H1 (cell line): ENCODE results near the gene ZBTB9.

ENCODE experiments used
- BRCA1 ChIP-seq: IDR thresholded peaks from 2 replicates; pipeline ENCODE4 v1.6.1; 2012; ENCODE audit warnings: low read depth, low read length, improper control_type of control experiment
- EP300 ChIP-seq, 2 experiments: IDR thresholded peaks; 1 replicate in 1 of 2; 2 replicates in 1 of 2; pipeline ENCODE4 v1.6.1; 2011 to 2012; ENCODE audit warnings: low read depth in 2 of 2, low read length in 2 of 2, mild to moderate bottlenecking in 2 of 2, borderline replicate concordance in 1 of 2, inconsistent platforms in 1 of 2, moderate library complexity in 1 of 2
- POLR2A ChIP-seq, 2 experiments: IDR thresholded peaks; 1 replicate in 1 of 2; 2 replicates in 1 of 2; pipeline ENCODE4 v1.6.1; 2011; ENCODE audit warnings: low read depth in 2 of 2, low read length in 2 of 2, mild to moderate bottlenecking in 2 of 2; ENCODE audit errors: control extremely low read depth in 1 of 2
- SIRT6 ChIP-seq: IDR thresholded peaks from one replicate; pipeline ENCODE4 v1.7.1; 2012; ENCODE audit warnings: low read length, inconsistent platforms
- TF ChIP-seq, protein P1 (sequence below), 3 experiments: IDR thresholded peaks; 1 replicate in 2 of 3; 2 replicates in 1 of 3; pipeline versions ENCODE4 v1.5.1 to v1.6.1; 2011; ENCODE audit warnings: low read length in 3 of 3, mild to moderate bottlenecking in 3 of 3, inconsistent platforms in 2 of 3, low read depth in 1 of 3, moderate library complexity in 1 of 3; ENCODE audit not compliant: insufficient read depth in 1 of 3; ENCODE audit errors: control extremely low read depth in 1 of 3

DNA sequence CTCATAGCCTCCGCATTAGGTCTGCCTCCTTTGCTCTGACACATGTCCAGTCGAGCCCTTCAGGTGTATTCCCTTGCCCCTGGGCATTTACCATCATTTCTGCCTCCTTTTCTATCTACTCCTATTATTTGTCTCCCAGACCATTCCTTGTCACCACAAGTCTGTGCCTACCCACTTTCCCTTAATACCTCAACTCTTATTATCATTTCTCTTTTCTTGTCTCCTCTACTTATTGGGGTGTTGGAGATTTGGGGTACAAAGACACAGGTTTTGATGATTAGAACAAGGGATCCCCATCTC lies 33.1 kb upstream of the ZBTB9 start:
- TF ChIP-seq POLR2A (IDR thresholded peaks at IDR 0.05; ENCODE audit: control extremely low read depth in 1 of 2, low read depth in 2 of 2, low read length in 2 of 2) (no peak), SIRT6 (no peak), BRCA1 (no peak), EP300 (IDR thresholded peaks at IDR 0.05; ENCODE audit: borderline replicate concordance in 1 of 2, low read depth in 2 of 2, low read length in 2 of 2) (no peak)
- TF ChIP-seq, protein P1, sequence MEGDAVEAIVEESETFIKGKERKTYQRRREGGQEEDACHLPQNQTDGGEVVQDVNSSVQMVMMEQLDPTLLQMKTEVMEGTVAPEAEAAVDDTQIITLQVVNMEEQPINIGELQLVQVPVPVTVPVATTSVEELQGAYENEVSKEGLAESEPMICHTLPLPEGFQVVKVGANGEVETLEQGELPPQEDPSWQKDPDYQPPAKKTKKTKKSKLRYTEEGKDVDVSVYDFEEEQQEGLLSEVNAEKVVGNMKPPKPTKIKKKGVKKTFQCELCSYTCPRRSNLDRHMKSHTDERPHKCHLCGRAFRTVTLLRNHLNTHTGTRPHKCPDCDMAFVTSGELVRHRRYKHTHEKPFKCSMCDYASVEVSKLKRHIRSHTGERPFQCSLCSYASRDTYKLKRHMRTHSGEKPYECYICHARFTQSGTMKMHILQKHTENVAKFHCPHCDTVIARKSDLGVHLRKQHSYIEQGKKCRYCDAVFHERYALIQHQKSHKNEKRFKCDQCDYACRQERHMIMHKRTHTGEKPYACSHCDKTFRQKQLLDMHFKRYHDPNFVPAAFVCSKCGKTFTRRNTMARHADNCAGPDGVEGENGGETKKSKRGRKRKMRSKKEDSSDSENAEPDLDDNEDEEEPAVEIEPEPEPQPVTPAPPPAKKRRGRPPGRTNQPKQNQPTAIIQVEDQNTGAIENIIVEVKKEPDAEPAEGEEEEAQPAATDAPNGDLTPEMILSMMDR (IDR thresholded peaks at IDR 0.05; ENCODE audit: control extremely low read depth in 1 of 3, insufficient read depth in 1 of 3, low read depth in 1 of 3, low read length in 3 of 3): no peak
